ENCODE results near the gene ARHGAP25.

The ARHGAP25 gene

GRCh38 chr2:68716604-68717304 is 17.9 kb upstream of the ARHGAP25 start:
- in situ Hi-C loops (cut with HindIII; ENCODE audit: low sequenced_read_pairs) = no loop called here

- in situ Hi-C loops (cut with HindIII; ENCODE audit: low sequenced_read_pairs) = no loop called here
Measured at GRCh38 chr2:68717305-68717661, 17.3 kb upstream of the ARHGAP25 start.

- in situ Hi-C loops (cut with HindIII; ENCODE audit: low sequenced_read_pairs) = no loop called here
Measured at GRCh38 chr2:68719912-68720311, 14.7 kb upstream of the ARHGAP25 start.

GRCh38 chr2:68720665-68721064 is 13.9 kb upstream of the ARHGAP25 start:
- in situ Hi-C loops (cut with HindIII; ENCODE audit: low sequenced_read_pairs) = no loop called here

GRCh38 chr2:68721482-68722101 is 13.0 kb upstream of the ARHGAP25 start:
- in situ Hi-C loops (cut with HindIII; ENCODE audit: low sequenced_read_pairs) = no loop called here

- in situ Hi-C loops (cut with HindIII; ENCODE audit: low sequenced_read_pairs) = no loop called here
Measured at GRCh38 chr2:68722712-68723111, 11.9 kb upstream of the ARHGAP25 start.

- in situ Hi-C loops (cut with HindIII; ENCODE audit: low sequenced_read_pairs) = no loop called here
Measured at GRCh38 chr2:68723181-68723580, 11.4 kb upstream of the ARHGAP25 start.

- in situ Hi-C loops (cut with HindIII; ENCODE audit: low sequenced_read_pairs) = no loop called here
Measured at GRCh38 chr2:68726100-68726499, 8.5 kb upstream of the ARHGAP25 start.

- in situ Hi-C loops (cut with HindIII; ENCODE audit: low sequenced_read_pairs) = no loop called here
Measured at GRCh38 chr2:68726608-68727367, 7.8 kb upstream of the ARHGAP25 start.

- in situ Hi-C loops (cut with HindIII; ENCODE audit: low sequenced_read_pairs) = no loop called here
Measured at GRCh38 chr2:68727683-68728375, 6.8 kb upstream of the ARHGAP25 start.

GRCh38 chr2:68730828-68731227 is 3.8 kb upstream of the ARHGAP25 start:
- in situ Hi-C loops (cut with HindIII; ENCODE audit: low sequenced_read_pairs) = no loop called here

- in situ Hi-C loops (cut with HindIII; ENCODE audit: low sequenced_read_pairs) = no loop called here
Measured at GRCh38 chr2:68732036-68732932, 2.3 kb upstream of the ARHGAP25 start.

GRCh38 chr2:68733365-68733764 is 1.2 kb upstream of the ARHGAP25 start:
- in situ Hi-C loops (cut with HindIII; ENCODE audit: low sequenced_read_pairs) = no loop called here

GRCh38 chr2:68734176-68734575 is 435 bp upstream of the ARHGAP25 start:
- in situ Hi-C loops (cut with HindIII; ENCODE audit: low sequenced_read_pairs) = no loop called here

- in situ Hi-C loops (cut with HindIII; ENCODE audit: low sequenced_read_pairs) = no loop called here
Measured at GRCh38 chr2:68736086-68736485, 1.5 kb downstream of the ARHGAP25 start.

GRCh38 chr2:68737711-68738110 is 3.1 kb downstream of the ARHGAP25 start:
- in situ Hi-C loops (cut with HindIII; ENCODE audit: low sequenced_read_pairs) = no loop called here

GRCh38 chr2:68738906-68739594 is 4.4 kb downstream of the ARHGAP25 start:
- in situ Hi-C loops (cut with HindIII; ENCODE audit: low sequenced_read_pairs) = no loop called here

- in situ Hi-C loops (cut with HindIII; ENCODE audit: low sequenced_read_pairs) = no loop called here
Measured at GRCh38 chr2:68739595-68740399, 5.2 kb downstream of the ARHGAP25 start.

GRCh38 chr2:68740400-68740914 is 5.8 kb downstream of the ARHGAP25 start:
- in situ Hi-C loops (cut with HindIII; ENCODE audit: low sequenced_read_pairs) = no loop called here
